ENCODE data around the gene NELFB.

NELFB gene

DNA sequence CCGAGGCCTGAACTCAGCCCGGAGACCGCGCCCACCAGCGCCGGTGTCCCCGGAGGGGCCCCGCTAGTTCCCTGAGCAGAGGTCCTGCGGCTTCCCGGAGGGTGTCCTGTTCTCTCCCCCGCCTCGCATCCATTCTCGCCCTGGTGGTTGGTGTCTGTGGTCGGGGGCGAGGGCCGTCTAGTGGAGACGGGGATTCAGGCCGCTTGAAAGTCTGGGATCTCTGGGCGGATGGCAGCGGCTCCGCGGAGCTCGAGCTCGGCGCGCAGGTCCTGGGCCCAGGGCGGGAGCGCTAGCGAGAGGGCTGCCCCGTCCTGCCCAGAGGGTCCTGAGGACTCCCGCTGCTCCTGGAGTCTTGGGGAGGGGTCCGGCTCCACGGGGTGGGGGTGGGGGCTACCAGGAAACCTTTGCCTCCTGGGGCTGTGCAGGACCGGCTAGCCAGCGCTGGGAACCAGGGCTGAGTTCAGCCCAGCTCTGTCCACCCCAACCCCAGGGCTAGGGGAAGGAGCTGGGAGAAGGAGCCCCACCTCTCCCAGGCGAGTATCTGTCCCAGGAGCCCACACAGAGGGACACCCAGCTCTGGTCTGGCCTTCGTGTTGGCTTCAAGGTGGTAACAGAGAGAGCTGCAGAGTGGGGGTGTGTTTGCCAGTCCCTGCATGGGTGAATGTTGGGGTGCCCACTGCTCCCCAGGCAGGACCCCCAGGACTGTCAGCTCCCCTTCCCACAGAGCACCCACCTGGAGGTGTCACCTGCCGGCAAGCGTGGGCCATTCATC is 26.4 kb downstream of the NELFB start:
- H3K79me2 ChIP-seq (ENCODE audit: low read length) = no peaks in the 10 kb centered on the region
- H3K4me2 ChIP-seq (ENCODE audit: low read length) = no peak overlapping the region
- H3K9ac ChIP-seq (ENCODE audit: low read length) = no peak overlapping the region
- TF ChIP-seq, protein P1, sequence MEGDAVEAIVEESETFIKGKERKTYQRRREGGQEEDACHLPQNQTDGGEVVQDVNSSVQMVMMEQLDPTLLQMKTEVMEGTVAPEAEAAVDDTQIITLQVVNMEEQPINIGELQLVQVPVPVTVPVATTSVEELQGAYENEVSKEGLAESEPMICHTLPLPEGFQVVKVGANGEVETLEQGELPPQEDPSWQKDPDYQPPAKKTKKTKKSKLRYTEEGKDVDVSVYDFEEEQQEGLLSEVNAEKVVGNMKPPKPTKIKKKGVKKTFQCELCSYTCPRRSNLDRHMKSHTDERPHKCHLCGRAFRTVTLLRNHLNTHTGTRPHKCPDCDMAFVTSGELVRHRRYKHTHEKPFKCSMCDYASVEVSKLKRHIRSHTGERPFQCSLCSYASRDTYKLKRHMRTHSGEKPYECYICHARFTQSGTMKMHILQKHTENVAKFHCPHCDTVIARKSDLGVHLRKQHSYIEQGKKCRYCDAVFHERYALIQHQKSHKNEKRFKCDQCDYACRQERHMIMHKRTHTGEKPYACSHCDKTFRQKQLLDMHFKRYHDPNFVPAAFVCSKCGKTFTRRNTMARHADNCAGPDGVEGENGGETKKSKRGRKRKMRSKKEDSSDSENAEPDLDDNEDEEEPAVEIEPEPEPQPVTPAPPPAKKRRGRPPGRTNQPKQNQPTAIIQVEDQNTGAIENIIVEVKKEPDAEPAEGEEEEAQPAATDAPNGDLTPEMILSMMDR (IDR thresholded peaks at IDR 0.05; ENCODE audit: low read depth, low read length) = no peak
- no peak for TF ChIP-seq EZH2phosphoT487 (IDR thresholded peaks at IDR 0.05; ENCODE audit: low read depth)
- no peak overlapping the region for H3K4me3 ChIP-seq (ENCODE audit: low read length)
- H3K36me3 ChIP-seq (replicated peaks; ENCODE audit: low read depth, low read length) = peaks cover 15% of the 10 kb centered on the region
- H3K4me1 ChIP-seq (ENCODE audit: low read length) = peaks cover 17% of the 10 kb centered on the region
- H3K27ac ChIP-seq (ENCODE audit: low read length) = no peak overlapping the region
- no peaks in the 10 kb centered on the region for H4K20me1 ChIP-seq (ENCODE audit: insufficient read depth, low read length)
- no peak overlapping the region for H2AFZ ChIP-seq (ENCODE audit: low read depth, low read length)
- H3K9me3 ChIP-seq (ENCODE audit: insufficient read depth, low read length) = no peaks in the 10 kb centered on the region
- H3K27me3 ChIP-seq (ENCODE audit: low read depth, low read length) = no peaks in the 10 kb centered on the region

DNA sequence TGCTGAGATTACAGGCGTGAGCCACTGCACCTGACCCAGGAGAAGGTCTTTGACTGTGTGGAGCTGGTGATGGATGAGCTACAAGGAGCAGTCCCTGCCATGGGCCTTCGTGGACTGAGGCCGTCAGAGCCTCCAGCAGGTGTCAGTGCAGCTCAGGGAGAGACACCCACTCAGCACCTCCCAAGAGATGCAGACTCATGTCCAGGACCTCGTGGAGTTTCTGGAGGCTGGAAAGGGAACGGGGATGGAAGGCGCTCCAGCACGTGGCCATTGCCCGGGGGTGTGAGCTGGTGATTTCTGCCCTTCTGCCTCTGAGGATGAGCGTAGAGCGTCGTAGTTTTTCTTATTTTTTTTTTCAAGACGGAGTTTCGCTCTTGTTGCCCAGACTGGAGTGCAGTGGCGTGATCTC is 31.9 kb downstream of the NELFB start:
- no peaks in the 10 kb centered on the region for H4K20me1 ChIP-seq (ENCODE audit: insufficient read depth, low read length)
- TF ChIP-seq, protein P1 (IDR thresholded peaks at IDR 0.05; ENCODE audit: low read depth, low read length) = peak; percentile 78
- no peak for TF ChIP-seq EZH2phosphoT487 (IDR thresholded peaks at IDR 0.05; ENCODE audit: low read depth)
- no peaks in the 10 kb centered on the region for H3K9me3 ChIP-seq (ENCODE audit: insufficient read depth, low read length)
- peaks cover 11% of the 10 kb centered on the region for H3K4me1 ChIP-seq (ENCODE audit: low read length)
- no peak overlapping the region for H2AFZ ChIP-seq (ENCODE audit: low read depth, low read length)
- peak overlapping the region; percentile 3; the same call in 1 of the 2 replicates for H3K4me2 ChIP-seq (ENCODE audit: low read length)
- H3K4me3 ChIP-seq (ENCODE audit: low read length) = no peak overlapping the region
- H3K9ac ChIP-seq (ENCODE audit: low read length) = no peak overlapping the region
- H3K36me3 ChIP-seq (replicated peaks; ENCODE audit: low read depth, low read length) = no peaks in the 10 kb centered on the region
- no peaks in the 10 kb centered on the region for H3K27me3 ChIP-seq (ENCODE audit: low read depth, low read length)
- peak overlapping the region; percentile 27; the same call in 1 of the 2 replicates for H3K27ac ChIP-seq (ENCODE audit: low read length)
- H3K79me2 ChIP-seq (ENCODE audit: low read length) = no peaks in the 10 kb centered on the region

DNA sequence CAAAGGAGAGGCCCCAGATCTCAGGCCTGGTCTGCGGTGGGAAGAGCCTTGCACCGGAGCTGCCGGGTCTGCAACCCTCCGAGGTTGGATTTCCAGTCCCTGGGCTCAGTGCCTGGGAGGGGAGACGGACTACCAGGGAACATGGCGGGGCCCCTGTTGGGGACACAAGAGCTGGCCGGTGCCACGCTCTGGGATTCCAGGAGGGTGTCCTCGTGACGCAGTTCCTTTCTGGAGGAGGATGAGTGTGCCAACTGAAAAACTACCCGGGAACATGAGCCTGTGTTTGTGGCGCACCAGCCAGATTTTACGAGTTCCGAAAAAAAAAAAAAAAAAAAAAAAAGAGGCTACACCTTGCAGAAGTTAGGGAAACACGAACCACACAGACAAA is 38.0 kb downstream of the NELFB start:
- TF ChIP-seq, protein P1 (IDR thresholded peaks at IDR 0.05; ENCODE audit: low read depth, low read length) = no peak
- no peak for TF ChIP-seq EZH2phosphoT487 (IDR thresholded peaks at IDR 0.05; ENCODE audit: low read depth)
- H3K4me3 ChIP-seq (ENCODE audit: low read length) = no peak overlapping the region
- H3K27me3 ChIP-seq (ENCODE audit: low read depth, low read length) = no peaks in the 10 kb centered on the region
- H3K27ac ChIP-seq (ENCODE audit: low read length) = no peak overlapping the region
- no peaks in the 10 kb centered on the region for H3K36me3 ChIP-seq (replicated peaks; ENCODE audit: low read depth, low read length)
- H3K4me1 ChIP-seq (ENCODE audit: low read length) = peaks cover 12% of the 10 kb centered on the region
- H3K9ac ChIP-seq (ENCODE audit: low read length) = no peak overlapping the region
- H3K4me2 ChIP-seq (ENCODE audit: low read length) = no peak overlapping the region
- no peaks in the 10 kb centered on the region for H4K20me1 ChIP-seq (ENCODE audit: insufficient read depth, low read length)
- H3K79me2 ChIP-seq (ENCODE audit: low read length) = no peaks in the 10 kb centered on the region
- H2AFZ ChIP-seq (ENCODE audit: low read depth, low read length) = no peak overlapping the region
- H3K9me3 ChIP-seq (ENCODE audit: insufficient read depth, low read length) = no peaks in the 10 kb centered on the region

DNA sequence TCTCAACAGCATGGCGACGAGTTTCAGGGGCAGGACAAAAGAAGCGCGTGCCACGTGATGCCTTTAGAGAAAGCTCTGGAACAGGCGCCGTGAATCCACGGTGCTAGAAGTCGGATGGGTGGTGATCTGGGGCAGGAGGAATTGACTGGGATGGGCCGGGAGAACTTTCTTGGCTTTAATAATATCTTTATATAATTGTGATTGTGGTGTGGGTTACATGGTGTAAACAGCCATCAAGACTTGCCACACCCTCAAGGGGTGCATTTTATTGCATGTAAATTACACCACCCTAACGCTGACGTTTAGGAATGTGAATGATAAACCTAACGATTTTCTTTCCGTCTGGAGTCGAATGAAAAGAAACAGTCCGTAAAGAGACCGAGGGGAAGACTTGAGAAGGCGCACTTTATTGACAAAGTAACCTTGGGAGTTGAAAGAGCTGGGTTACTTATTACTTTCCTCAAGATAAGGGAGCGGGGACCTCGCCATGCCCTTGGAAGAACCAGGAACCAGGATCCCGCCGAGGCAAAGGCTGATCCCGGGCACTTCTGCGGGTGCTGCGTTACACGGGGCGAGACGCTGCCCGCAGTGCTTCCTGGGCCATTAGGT is 38.5 kb downstream of the NELFB start:
- no peaks in the 10 kb centered on the region for H3K79me2 ChIP-seq (ENCODE audit: low read length)
- no peak overlapping the region for H3K4me3 ChIP-seq (ENCODE audit: low read length)
- TF ChIP-seq, protein P1 (IDR thresholded peaks at IDR 0.05; ENCODE audit: low read depth, low read length) = no peak
- no peak for TF ChIP-seq EZH2phosphoT487 (IDR thresholded peaks at IDR 0.05; ENCODE audit: low read depth)
- no peaks in the 10 kb centered on the region for H3K36me3 ChIP-seq (replicated peaks; ENCODE audit: low read depth, low read length)
- H2AFZ ChIP-seq (ENCODE audit: low read depth, low read length) = no peak overlapping the region
- no peak overlapping the region for H3K9ac ChIP-seq (ENCODE audit: low read length)
- H3K27me3 ChIP-seq (ENCODE audit: low read depth, low read length) = no peaks in the 10 kb centered on the region
- no peak overlapping the region for H3K4me2 ChIP-seq (ENCODE audit: low read length)
- peaks cover 17% of the 10 kb centered on the region for H3K4me1 ChIP-seq (ENCODE audit: low read length)
- H3K27ac ChIP-seq (ENCODE audit: low read length) = no peak overlapping the region
- no peaks in the 10 kb centered on the region for H3K9me3 ChIP-seq (ENCODE audit: insufficient read depth, low read length)
- H4K20me1 ChIP-seq (ENCODE audit: insufficient read depth, low read length) = no peaks in the 10 kb centered on the region

All from OCI-LY3 (cell line).